Measurements from ENCODE around the gene C1orf146.
"Not testable (repeated sequence)": the region's sequence is repeated elsewhere in the genome, so short reads cannot be mapped to it uniquely, and the experiment has no call there.

The C1orf146 gene

GRCh38 chr1:92217721-92218120, at the start of gene C1orf146:
Gene C1orf146 (plus strand): TSS chr1:92217915. CDS start chr1:92231421, 13,506 bp downstream.
- no peak for DNase-seq (ENCODE audit: low read depth, low spot score)

DNA sequence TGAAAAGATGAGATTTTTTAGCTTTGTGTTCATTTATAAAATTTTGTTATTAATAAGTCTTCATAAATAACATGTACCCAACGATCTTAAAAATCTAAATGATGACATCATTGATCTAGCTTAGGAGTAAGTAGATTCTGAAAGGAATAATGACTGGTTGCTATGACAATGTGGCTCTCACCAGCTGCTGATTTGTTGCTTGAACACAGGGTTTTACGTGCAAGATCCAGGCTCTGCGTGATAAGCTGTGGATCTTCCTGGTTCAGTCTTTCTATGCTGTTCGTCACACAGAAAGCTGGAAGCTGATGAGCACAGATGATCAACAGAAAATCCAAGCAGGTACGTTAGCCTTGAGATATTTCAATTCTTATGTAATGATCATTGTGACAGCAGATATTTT, 49.1 kb upstream of the C1orf146 start:
- DNase-seq (ENCODE audit: low read depth, low spot score), result no peak

- no peak for DNase-seq (ENCODE audit: low read depth, low spot score)
These were observed 48.3 kb upstream of the C1orf146 start for GRCh38 chr1:92169214-92170005.

DNA sequence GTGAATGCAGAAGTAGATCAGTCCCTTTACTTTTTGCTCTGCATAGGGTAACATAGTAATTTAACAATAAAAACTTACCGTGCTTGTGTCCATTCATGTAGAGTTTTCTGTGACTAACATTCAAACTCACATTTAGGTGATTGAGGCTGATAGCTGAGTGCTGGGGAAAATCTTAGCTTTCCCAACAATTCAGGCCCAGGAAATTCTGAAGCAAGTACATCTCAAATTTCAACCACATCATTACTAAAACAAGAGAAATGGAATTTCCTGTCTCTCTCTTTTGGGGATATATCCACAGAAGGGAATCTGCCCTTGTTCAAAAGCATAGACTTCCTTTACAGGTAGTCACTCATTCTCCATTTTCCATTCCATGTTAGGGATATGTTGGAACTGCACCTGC, 33.1 kb upstream of the C1orf146 start:
- no peak for DNase-seq (ENCODE audit: low read depth, low spot score)

DNA sequence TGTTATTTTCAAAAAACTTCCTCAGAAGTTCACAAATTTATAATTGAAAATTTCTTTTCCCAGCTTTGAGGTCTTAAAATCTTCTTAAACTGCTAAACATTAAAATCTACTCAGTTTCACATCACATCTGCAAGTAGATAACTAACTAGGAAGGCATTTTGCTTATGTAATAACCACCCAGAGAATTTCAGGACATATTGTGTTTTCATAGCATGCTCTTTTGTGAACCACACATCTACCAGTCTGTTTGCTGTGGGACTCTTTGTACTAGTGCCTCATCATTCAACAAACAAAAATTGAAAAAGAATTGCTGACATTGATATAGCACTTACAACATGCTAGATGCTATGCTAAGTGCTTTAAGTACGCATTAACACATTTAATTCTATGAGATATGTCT, 31.6 kb upstream of the C1orf146 start:
- DNase-seq (ENCODE audit: low read depth, low spot score), result no peak

- no peak for DNase-seq (ENCODE audit: low read depth, low spot score)
These were observed 29.1 kb upstream of the C1orf146 start for GRCh38 chr1:92188436-92189255.

DNA sequence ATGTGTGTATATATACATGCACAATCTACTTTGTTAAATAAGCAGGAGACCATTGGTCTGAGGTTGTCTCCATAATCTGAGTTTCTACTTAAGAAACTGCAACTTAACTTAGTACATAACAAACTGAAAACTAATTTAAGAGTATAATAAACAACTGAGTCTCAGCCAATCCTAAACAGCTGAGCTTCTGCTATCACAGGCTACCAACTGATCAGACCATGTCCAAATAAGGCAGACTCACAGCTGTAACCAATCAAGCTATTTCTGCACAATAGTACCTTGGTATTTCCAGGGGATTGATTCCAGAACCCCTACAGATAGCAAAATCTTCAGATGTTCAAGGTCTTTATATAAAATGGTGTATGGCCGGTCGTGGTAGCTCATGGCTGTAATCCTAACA, 26.0 kb upstream of the C1orf146 start:
- no peak for DNase-seq (ENCODE audit: low read depth, low spot score)

DNA sequence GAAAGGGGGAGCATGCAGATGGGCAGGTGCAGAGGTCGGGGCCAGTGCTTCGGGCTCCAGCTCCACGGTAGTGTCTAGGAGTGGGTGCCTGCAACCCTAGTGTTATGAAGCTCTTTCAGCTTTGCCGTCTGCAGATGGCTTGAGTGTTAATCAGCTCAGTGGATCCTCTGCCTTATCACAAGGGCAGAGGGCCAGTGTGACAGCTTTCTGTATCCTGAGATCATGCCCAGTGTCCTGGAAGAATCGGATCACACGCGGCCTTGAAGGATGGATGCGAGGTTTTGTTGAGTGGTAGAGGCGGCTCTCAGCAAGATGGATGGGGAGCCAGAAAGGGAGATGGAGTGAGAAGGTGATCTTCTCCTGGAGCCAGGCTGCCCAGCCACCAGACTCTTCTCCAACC, 25.5 kb upstream of the C1orf146 start:
- no peak for DNase-seq (ENCODE audit: low read depth, low spot score)

GRCh38 chr1:92194511-92194910, 23.2 kb upstream of the C1orf146 start:
- no peak for DNase-seq (ENCODE audit: low read depth, low spot score)

DNA sequence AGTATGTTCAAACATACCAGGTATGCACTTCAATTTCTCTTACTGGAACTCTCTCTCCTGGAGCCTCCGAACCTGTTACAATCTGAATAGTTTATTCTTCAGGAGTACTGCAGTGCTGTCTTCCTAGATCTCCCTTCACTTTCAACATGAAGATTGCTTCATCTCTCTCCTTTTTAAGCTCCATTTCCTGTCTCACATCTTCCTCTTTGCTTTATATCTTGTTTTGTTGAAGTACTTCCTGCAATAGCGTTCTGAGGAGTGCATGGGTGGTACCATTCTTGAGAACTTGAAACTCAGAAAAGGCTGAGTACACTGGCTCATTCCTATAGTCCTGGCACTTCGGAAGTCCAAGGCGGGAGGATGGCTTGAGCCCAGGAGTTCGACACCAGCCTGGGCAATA, 15.7 kb upstream of the C1orf146 start:
- DNase-seq (ENCODE audit: low read depth, low spot score), result no peak

DNA sequence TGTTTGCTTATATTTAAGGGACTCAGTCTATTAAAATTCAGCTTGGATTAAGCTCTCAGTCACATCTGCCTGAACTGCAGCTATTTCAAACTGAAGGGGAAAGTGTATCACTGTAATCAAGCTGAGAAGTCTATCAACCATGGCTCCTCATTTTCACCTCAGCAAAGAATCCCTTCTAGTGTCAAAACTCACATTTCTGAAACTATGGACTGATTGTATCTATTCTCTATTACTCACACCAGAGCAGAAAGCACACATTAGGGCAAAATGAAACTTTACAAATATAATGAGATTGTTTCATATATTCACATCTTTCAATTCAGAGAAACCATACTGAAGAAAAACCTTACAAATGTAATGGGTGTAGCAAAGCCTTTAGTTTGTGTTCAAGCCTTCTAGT, 14.6 kb upstream of the C1orf146 start:
- DNase-seq (ENCODE audit: low read depth, low spot score), result no peak

DNA sequence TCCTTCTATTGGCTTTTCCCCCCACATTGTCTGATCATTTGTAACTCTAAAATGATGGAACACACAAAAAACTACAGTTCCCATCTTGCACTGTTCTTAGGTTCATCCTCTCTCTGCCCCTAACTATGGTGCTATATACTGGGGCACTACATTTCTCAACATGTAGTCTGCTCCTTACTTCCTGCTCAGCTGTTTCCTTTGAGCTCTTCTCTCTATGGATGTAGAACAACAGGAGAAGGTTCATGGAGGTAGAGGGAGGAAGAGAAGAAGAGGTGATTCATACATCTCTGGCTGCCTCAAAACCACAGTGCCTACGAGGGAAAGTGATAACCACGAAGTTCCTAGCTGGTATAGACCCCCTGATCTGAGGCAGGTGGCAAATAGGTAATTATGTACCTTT, 7.0 kb upstream of the C1orf146 start:
- no peak for DNase-seq (ENCODE audit: low read depth, low spot score)

DNA sequence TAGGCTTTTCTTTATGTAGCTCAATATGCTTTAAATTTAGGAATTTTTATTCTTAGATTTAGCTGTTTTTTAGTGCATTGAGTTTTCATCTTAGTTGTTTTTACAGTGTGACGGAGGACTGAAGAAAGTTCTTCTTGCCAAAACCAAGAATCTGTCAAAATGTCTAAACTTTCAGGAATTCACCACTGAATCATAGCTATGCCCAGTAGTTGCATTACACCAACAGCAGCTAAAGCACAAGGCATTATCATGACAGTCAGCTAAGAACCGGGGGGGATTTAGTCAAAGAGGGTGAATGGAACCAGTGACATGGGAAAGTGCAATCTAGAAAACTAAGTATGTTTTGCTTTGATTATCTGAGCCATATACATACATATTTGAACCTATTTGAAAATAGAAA, 6.5 kb upstream of the C1orf146 start:
- DNase-seq (ENCODE audit: low read depth, low spot score), result no peak

GRCh38 chr1:92218559-92218958, 844 bp downstream of the C1orf146 start:
- no peak for DNase-seq (ENCODE audit: low read depth, low spot score)

DNA sequence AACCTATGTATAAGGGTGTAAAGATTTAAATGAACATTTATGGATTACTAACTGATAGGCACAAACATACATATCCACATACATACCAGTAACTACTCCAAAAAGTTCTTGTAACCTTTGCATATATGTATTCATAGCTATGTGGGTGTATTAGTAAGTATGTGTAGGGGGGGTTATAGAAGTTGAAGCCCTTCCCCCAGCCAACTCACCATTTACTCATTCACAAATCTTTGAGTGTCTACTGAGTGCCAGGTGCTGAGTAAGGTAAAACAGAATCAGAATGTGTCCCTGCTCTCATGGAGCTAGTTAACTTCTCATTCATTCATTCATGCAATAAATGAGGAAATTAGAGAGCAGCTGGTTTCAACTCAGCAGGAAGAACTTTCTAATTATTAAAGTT, 1.3 kb downstream of the C1orf146 start:
- DNase-seq (ENCODE audit: low read depth, low spot score), result no peak

- no peak for DNase-seq (ENCODE audit: low read depth, low spot score)
These were observed 10.7 kb downstream of the C1orf146 start for GRCh38 chr1:92228401-92228800.

DNA sequence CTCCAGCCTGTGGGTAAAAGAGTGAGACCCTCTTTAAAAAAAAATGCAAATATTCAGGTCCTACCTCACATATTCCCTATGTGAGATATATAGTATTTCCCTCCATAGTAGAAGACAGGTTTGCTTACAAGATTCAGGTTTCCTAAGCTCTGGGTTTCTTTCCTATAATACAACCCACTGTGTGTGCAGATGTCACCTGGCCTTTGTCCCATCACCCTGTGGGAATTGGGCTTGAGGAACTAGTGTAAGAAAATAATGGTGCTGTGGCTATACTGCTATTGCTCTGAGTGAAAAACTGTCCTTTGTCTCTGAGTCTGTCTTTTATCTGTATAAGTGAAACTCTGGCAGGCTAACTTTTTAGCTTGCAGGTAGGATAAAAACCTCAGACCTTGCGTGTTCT, 13.0 kb downstream of the C1orf146 start:
- no peak for DNase-seq (ENCODE audit: low read depth, low spot score)

GRCh38 chr1:92240034-92240433, 22.3 kb downstream of the C1orf146 start:
- no peak for DNase-seq (ENCODE audit: low read depth, low spot score)

DNA sequence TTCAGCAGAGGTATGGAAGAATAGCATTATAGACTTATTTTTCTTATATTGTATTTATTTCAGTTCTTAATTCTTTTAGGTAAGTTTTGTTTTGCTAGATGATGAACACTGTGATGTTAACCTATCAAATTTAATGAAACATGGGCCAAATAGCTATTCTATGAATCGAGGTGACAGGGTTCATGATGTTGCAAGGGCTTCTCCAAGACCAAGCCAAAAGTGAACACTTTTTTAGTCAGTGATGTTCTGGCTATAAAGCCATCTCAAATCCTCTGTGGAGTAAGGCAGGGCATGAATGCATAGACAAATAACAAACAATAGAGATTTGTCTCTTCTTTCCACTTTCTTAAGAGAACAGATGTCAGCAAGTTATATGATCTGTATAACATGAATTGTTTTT, 26.7 kb downstream of the C1orf146 start:
- no peak for DNase-seq (ENCODE audit: low read depth, low spot score)

DNA sequence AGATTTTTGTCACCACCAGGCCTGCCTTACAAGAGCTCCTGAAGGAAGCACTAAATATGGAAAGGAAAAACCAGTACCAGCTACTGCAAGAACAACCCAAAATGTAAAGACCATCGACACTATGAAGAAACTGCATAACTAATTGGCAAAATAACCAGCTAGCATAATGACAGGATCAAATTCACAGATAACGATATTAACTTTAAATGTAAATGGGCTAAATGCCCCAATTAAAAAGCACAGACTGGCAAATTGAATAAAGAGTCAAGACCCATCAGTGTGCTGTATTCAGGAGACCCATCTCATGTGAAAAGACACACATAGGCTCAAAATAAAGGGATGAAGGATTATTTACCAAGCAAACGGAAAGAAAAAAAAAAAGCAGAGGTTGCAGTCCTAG, 37.0 kb downstream of the C1orf146 start:
- not testable (repeated sequence) for DNase-seq (ENCODE audit: low read depth, low spot score)

- no peak for DNase-seq (ENCODE audit: low read depth, low spot score)
These were observed 41.6 kb downstream of the C1orf146 start for GRCh38 chr1:92259350-92259749.

- DNase-seq (ENCODE audit: low read depth, low spot score), result no peak
These were observed 44.8 kb downstream of the C1orf146 start for GRCh38 chr1:92262516-92262915.

- no peak for DNase-seq (ENCODE audit: low read depth, low spot score)
These were observed 55.3 kb downstream of the C1orf146 start for GRCh38 chr1:92273039-92273438.

Measured in ELF-1 (cell line).